ENCODE measurements around the gene ASAP3.

DNA sequence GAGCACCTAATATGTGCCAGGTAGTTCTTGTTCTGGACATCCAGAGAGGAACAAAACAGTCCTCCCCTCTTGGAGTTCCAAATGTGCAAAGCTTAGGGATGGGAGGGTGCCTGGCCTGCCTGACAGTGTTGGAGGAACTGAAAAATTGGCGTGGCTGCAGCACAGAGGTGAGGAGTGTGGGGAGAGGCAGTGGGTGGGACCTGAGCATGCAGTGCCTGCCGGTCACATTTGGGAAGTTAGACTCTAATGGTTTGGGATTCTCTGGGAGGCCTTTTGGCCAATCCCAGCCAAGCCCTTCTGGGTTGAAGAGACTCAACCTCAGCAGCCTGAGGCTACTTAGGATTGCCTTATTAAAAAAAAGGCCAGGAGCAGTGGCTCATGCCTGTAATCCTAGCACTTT lies 57.2 kb downstream of the ASAP3 start:
- TF ChIP-seq, protein P1, sequence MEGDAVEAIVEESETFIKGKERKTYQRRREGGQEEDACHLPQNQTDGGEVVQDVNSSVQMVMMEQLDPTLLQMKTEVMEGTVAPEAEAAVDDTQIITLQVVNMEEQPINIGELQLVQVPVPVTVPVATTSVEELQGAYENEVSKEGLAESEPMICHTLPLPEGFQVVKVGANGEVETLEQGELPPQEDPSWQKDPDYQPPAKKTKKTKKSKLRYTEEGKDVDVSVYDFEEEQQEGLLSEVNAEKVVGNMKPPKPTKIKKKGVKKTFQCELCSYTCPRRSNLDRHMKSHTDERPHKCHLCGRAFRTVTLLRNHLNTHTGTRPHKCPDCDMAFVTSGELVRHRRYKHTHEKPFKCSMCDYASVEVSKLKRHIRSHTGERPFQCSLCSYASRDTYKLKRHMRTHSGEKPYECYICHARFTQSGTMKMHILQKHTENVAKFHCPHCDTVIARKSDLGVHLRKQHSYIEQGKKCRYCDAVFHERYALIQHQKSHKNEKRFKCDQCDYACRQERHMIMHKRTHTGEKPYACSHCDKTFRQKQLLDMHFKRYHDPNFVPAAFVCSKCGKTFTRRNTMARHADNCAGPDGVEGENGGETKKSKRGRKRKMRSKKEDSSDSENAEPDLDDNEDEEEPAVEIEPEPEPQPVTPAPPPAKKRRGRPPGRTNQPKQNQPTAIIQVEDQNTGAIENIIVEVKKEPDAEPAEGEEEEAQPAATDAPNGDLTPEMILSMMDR (IDR thresholded peaks at IDR 0.05), result no peak
- TF ChIP-seq ZFX (IDR thresholded peaks at IDR 0.05; ENCODE audit: borderline replicate concordance), result no peak
